Panc1 (cell line): Measurements from ENCODE around the gene PPEF1. TPM values are rescaled to one million over a fixed set of nuclear protein-coding genes. Genes with fewer than 3 reads are reported as not detected.
A peak's percentile ranks its signal among the peaks of the same experiment; 100 is the strongest.

Experiments used
- ATAC-seq: fragments of 200-7000 bp; cut with Tn5 transposase; 2 replicates; pipeline ENCODE4 v1.9.1; 2020; ENCODE audit warnings: mild to moderate bottlenecking, moderate library complexity
- BruUV-seq: library from RNA; stranded (reverse); fragments of 400-500 nt; replicated peaks from 2 replicates; lab custom pipeline; 2021; lab: Mats Ljungman, UMichigan
- CTCF ChIA-PET: fragments of 300-600 bp; sonication (Branson Sonifier 250); formaldehyde crosslinking; loops from one replicate; lab custom pipeline; 2022; ENCODE audit warnings: antibody characterized with exemption; lab: Charles Lee
- POLR2A ChIA-PET: fragments of 300-600 bp; sonication (Branson Sonifier 250); formaldehyde crosslinking; loops from one replicate; lab custom pipeline; 2022; ENCODE audit warnings: antibody characterized with exemption; lab: Charles Lee
- DNase-seq: peaks from one replicate; pipeline ENCODE4 v3.0.0-alpha.2; 2010; ENCODE audit warnings: low read depth, low spot score
- H3K27ac ChIP-seq: 2 replicates; pipeline ENCODE4 v1.5.1; 2011; ENCODE audit warnings: mild to moderate bottlenecking, low read length, inconsistent platforms
- H3K27me3 ChIP-seq: fragments of 200-500 bp; sonication (Bioruptor generic); 2 replicates; pipeline ENCODE4 v1.6.0; 2014; ENCODE audit warnings: low read length, inconsistent platforms; ENCODE audit not compliant: control insufficient read depth, insufficient read depth
- H3K36me3 ChIP-seq: fragments of 200-500 bp; sonication (Bioruptor generic); 2 replicates; pipeline ENCODE4 v1.5.1; 2014; ENCODE audit warnings: inconsistent platforms, mild to moderate bottlenecking, low read length, moderate library complexity; ENCODE audit not compliant: control insufficient read depth, insufficient read depth
- H3K4me1 ChIP-seq: 2 replicates; pipeline ENCODE4 v1.5.1; 2011; ENCODE audit warnings: inconsistent platforms, mild to moderate bottlenecking, low read length, moderate library complexity; ENCODE audit not compliant: control insufficient read depth, insufficient read depth
- H3K4me3 ChIP-seq, 2 experiments: 2 replicates each; pipeline ENCODE4 v1.5.1; 2011 to 2012; ENCODE audit warnings: low read depth in 2 of 2, low read length in 2 of 2, mild to moderate bottlenecking in 2 of 2, inconsistent platforms in 1 of 2, moderate library complexity in 1 of 2
- H3K9me3 ChIP-seq: fragments of 200-500 bp; sonication (Bioruptor generic); 2 replicates; pipeline ENCODE4 v1.5.1; 2014; ENCODE audit warnings: low read depth, mild to moderate bottlenecking, inconsistent platforms, low read length, moderate library complexity; ENCODE audit not compliant: control insufficient read depth, insufficient read depth
- CTCF ChIP-seq: fragments of 450-650 bp; IDR thresholded peaks from 2 replicates; pipeline ENCODE4 v1.5.1; 2017; ENCODE audit warnings: mild to moderate bottlenecking
- POLR2AphosphoS5 ChIP-seq: IDR thresholded peaks from 2 replicates; pipeline ENCODE4 v1.6.1; 2012; ENCODE audit warnings: mild to moderate bottlenecking, low read depth, low read length, moderate library complexity
- REST ChIP-seq, 2 experiments: IDR thresholded peaks; 2 replicates each; pipeline ENCODE4 v1.6.1; 2011 to 2012; ENCODE audit warnings: low read depth in 2 of 2, control low read depth in 1 of 2, low read length in 1 of 2, mild to moderate bottlenecking in 1 of 2, moderate library complexity in 1 of 2; ENCODE audit not compliant: insufficient read depth in 1 of 2
- SIN3A ChIP-seq: IDR thresholded peaks from 2 replicates; pipeline ENCODE4 v1.6.1; 2012; ENCODE audit warnings: low read depth, mild to moderate bottlenecking, low read length, moderate library complexity, borderline replicate concordance; ENCODE audit not compliant: insufficient read depth
- TCF7L2 ChIP-seq: IDR thresholded peaks from 2 replicates; pipeline ENCODE4 v1.6.1; 2011; ENCODE audit warnings: mild to moderate bottlenecking, low read depth, low read length, inconsistent platforms
- in situ Hi-C: cut with HindIII; loops from 2 replicates; pipeline ENCODE4 v1.10.0; 2016; ENCODE audit warnings: low sequenced_read_pairs, low pct_unique_long_range_greater_than_20kb
- intact Hi-C: fragments of 100-400 bp; cut with micrococcal nuclease; formaldehyde crosslinking; loops from one replicate; pipeline ENCODE4 v1.10.0; 2022; ENCODE audit not compliant: unreplicated experiment
- total RNA-seq: library from RNA; stranded (reverse); gene quantifications from one replicate; pipeline ENCODE4 v1.2.1, GENCODE V29; 2021; ENCODE audit not compliant: unreplicated experiment

Gene PPEF1
- total RNA-seq, 1 experiment from 2014 or later, result not detected

GRCh38 chrX:18702362-18703195 lies 4.9 kb upstream of the PPEF1 start:
- ATAC-seq, result 0 out of 2 replicates have a peak, but pooled peaks have one; percentile 34
- POLR2A ChIA-PET, result no interaction called here

GRCh38 chrX:18709833-18710232 lies 2.4 kb downstream of the PPEF1 start:
- in situ Hi-C loops (no loop called here), intact Hi-C loops (no loop called here)
- Histone ChIP-seq H3K4me1 (no peaks in the 10 kb centered on the region), H3K27ac (no peak overlapping the region), H3K4me3 (no peak overlapping the region), H3K27me3 (no peaks in the 10 kb centered on the region), H3K36me3 (no peaks in the 10 kb centered on the region), H3K9me3 (no peaks in the 10 kb centered on the region)
- POLR2A ChIA-PET, result no interaction called here
- TF ChIP-seq POLR2AphosphoS5 (no peak), SIN3A (no peak), TCF7L2 (no peak), CTCF (no peak), REST (IDR thresholded peaks at IDR 0.05; ENCODE audit: insufficient read depth in 1 of 2, low read depth in 2 of 2, low read length in 1 of 2) (no peak)
- ATAC-seq, result no peak
- CTCF ChIA-PET, result no interaction called here
- no peak for DNase-seq
- no TSS peak for BruUV-seq

More at GRCh38 chrX:18702362-18703195, 4.9 kb upstream of the PPEF1 start:
- H3K27ac ChIP-seq, result no peak overlapping the region
- TF ChIP-seq TCF7L2, result no peak
- TF ChIP-seq POLR2AphosphoS5, result no peak
- no TSS peak for BruUV-seq
- no peak for DNase-seq
- in situ Hi-C loops (no loop called here), intact Hi-C loops (no loop called here)
- H3K36me3 ChIP-seq, result no peaks in the 10 kb centered on the region
- H3K4me1 ChIP-seq, result no peaks in the 10 kb centered on the region
- H3K4me3 ChIP-seq, result no peak overlapping the region
- CTCF ChIA-PET, result no interaction called here
- no peaks in the 10 kb centered on the region for H3K9me3 ChIP-seq
- H3K27me3 ChIP-seq, result no peaks in the 10 kb centered on the region

GRCh38 chrX:18714910-18715309 lies 7.5 kb downstream of the PPEF1 start:
- ATAC-seq (no peak), DNase-seq (no peak)
- intact Hi-C loops, result no loop called here
- H3K9me3 ChIP-seq, result no peaks in the 10 kb centered on the region
- in situ Hi-C loops, result no loop called here
- TF ChIP-seq TCF7L2, result no peak
- POLR2A ChIA-PET, result no interaction called here
- CTCF ChIA-PET, result no interaction called here
- H3K27me3 ChIP-seq, result no peaks in the 10 kb centered on the region
- H3K4me1 ChIP-seq, result no peaks in the 10 kb centered on the region
- H3K36me3 ChIP-seq, result no peaks in the 10 kb centered on the region
- BruUV-seq, result no TSS peak
- no peak overlapping the region for H3K27ac ChIP-seq
- H3K4me3 ChIP-seq, result no peak overlapping the region
